Daoy (cell line): ENCODE data around the gene NLK. TPM values are rescaled to one million over a fixed set of nuclear protein-coding genes. Genes with fewer than 3 reads are reported as not detected.
"Not testable (repeated sequence)": the region's sequence is repeated elsewhere in the genome, so short reads cannot be mapped to it uniquely, and the experiment has no call there.

Experiments used
- DNase-seq: peaks from one replicate; pipeline ENCODE4 v3.0.0-alpha.2; 2015; ENCODE audit warnings: low read depth
- total RNA-seq: library from RNA; depleted of rRNA; stranded (reverse); fragments of >200 nt; shearing (Covaris generic); gene quantifications from 2 replicates; pipeline ENCODE4 v1.2.3, GENCODE V29; 2014; rRNA removed

NLK gene
- total RNA-seq = 15.8 and 20.4 TPM in 2 replicates

DNA sequence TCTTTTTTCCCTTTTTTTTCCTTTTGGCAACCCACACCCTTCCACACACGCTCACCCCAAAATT, at the start of gene NLK:
NLK (plus strand) TSS at position 21 of the 64 bp plus-strand sequence. CDS start 197 bp downstream, outside the sequence.
- no peak for DNase-seq

DNA sequence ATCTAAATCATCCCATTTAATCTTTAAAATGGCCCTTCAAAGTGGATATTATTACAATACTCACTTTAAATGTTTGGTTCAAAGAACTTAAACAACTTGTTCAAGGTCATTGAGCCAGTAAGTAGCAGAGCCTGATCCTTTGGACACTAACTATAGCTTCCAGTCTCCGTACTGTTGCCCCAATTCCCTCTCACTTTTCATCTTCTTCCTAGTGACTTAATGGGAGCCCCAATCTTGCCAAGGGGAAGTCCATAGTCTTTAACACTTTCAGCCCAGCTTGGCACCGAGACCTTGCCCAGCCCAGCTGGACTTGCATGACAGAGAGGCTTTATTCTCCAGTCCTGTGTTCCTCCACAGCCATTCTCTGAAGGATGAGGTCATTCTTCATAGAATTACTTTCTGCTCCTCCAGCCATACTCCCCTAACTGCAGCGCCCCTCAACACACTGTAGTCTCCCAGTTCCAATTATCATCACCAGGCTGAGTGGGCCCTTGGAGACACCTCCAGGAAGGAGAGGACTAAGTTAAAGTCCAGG, 49.2 kb upstream of the NLK start:
- no peak for DNase-seq

DNA sequence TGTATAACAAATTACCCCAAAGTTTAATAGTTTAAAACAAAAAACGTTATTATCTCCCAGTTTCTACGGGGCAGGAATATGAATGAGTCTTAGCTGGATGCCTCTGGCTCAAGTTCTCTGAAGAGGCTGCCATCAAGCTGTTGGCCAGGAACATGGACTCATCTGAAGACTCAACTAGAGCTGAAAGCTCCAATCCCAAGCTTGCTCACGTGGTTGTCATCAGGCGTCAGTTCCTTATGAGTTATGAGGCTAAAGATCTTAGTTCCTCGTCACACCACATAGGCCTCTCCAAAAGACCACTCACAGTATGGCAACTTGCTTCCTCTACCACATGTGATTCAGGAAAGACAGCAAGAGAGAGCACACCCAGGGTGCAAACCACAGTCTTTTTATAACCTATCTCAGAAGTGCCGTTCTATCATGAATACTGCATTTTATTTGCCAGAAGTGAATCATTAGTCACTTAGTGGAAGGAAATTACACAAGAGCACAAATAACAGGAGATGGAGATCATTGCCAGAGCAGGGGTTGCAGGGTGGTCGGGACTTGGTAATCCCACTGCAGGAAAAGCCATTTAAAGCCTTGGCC, 48.7 kb upstream of the NLK start:
- DNase-seq = no peak

DNA sequence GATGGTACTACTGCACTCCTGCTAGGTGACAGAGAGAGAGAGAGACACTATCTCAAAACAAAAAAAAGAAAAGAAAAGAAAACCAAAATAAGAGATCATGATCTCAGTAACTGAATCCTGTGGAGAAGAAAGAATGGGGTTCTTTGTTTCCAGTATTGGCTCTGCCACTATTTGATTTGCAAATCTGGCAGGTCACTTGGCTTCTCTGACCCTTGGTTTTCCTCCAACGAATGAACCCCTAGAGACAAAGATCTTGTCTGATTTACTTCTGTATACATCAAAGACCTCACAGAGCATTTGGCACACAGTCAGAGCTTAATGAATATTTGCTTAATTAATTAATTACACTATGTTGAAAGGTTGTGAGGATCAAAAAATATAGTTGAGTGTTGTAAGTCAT, 47.9 kb upstream of the NLK start:
- DNase-seq = no peak

DNA sequence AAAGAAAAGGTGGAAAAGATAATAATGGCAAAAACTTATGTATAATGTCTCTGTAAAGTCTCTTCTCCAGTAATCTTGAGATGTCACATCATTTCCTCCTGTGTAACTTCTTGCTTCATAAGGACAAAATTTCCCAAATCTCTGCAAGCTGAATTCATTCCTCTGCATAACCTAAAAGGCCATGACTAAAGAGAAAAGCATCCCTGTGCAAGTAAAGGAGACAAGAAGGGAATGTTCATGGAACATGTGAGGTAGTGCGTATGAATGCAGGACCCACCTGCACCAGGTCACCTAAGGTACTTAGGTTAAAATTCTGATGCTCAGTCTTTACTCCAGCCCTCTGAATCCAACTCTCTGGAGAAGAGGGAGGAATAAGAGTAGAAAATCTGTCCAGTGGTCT, 46.9 kb upstream of the NLK start:
- no peak for DNase-seq

DNA sequence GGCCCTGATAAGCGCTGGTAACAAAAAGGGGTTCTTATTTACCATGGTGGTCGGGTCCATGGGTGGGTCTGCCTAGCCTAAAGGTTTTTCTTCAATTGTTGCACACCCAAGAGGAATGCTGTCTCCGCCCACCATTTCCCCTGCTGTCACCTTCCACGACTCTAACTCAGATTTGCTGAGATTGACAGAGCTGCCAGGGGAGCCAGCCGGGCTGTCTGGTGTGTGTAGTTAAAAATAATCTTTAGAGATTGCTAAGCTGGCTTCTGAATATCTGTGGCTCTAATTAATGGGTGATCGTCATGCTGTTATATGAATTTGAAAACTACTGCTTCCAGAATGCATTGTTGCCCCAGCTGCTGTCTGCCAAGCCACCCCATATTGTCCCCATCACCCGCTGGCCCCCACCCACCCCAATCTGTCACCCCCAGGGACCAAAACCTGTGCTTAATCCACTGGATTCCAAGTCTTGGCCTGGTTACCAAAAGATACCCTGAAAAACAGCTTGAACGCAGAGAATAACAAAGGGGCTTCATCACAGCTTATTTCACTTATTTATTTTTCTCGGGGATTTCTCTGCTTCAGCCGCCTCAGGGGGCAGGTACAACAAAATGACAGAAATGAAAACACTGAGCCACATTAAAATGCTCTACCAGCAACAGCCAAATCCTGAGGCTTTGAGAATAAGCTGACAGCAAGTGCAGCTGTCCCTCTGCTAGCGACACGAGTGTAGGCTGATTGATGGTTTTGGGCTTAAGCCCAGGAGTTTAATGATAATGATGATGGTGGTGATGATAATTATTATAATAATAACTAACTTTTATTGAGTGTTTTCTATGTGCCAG, 46.1 kb upstream of the NLK start:
- no peak for DNase-seq

DNA sequence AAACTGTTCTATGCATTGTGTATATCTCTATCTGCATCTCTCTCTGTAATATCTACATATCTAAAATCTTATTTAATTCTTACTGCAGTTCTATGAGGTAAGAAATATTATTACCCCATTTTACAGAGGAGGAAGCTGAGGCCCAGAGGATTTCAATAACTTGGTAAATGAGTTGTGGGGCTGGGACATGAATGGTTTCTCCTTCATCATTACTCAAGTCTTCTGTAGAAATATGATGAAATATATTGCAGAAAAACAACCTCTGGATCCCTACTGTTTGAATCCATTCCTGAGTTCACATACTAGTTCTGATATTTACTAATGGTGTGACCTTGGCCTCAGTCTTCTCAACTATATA, 45.5 kb upstream of the NLK start:
- DNase-seq = no peak

DNA sequence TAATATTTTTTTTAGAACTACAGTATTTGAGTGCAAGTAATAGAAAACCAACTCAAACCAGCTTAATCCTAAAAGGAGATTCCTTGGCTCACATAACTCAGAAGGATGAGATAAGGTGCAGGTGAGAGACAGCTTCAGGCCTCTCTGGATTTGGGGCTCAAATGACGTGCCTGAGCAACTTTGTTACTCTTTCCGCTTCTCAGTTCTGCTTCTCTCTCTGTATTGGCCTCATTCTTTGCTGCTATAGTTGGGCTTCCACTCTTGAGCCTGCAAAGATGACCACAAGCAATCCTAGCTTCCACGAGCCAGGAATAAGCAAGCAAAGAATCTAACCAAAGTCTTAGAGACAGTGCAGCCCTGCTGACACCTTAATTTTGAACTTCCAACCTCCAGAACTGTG, 45.0 kb upstream of the NLK start:
- DNase-seq = no peak

DNA sequence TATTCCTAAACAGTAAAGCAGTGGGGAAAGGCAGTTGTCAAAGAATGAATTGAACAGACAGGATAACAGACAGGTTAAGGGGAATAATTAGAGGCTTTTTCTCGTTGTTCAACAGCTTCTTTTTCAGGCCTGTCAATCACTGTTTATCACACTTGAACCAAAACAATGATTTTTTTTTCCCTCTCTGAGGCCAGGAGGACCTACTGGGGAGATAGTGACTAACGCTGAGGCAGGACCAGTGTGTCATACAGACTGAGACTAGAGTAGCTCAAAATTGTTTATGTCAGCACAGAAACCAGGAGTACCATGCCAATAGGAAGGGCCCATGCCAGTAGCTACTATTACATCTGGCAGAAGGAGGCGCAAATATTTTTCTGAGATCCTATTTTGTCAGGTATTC, 41.3 kb upstream of the NLK start:
- DNase-seq = no peak

DNA sequence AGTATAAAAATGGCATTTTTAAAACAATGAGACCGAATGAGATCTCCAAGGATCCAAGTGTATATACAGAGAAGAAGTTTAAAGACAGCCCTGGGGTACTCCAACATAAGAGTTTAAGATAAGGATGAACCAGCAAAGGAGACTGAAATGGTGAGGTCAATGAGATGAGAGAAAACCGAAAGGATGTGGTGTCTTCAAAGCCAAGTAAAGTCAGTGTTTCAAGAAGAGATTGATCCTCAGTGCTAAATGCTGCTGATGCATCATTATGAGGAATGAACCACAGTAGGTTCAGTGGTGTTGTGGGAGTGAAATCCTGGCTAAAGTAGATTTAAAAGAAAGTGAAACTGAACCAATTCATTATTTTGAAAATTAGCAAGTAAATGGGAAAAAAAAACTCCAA, 38.1 kb upstream of the NLK start:
- DNase-seq = no peak

DNA sequence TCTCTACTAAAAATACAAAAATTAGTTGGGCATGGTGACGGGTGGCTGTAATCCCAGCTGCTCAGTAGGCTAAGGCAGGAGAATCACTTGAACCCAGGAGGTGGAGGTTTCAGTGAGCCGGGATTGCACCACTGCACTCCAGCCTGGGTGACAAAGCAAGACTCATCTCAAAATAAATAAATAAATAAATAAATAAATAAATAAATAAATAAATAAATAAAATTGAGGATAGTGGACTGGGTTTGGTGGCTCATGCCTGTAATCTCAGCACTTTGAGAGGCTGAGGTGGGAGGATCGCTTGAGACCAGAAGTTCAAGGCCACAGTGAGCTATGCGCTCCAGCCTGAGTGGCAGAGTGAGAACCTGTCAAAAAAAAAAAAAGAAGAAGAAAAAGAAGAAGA, 34.6 kb upstream of the NLK start:
- not testable (repeated sequence) for DNase-seq

DNA sequence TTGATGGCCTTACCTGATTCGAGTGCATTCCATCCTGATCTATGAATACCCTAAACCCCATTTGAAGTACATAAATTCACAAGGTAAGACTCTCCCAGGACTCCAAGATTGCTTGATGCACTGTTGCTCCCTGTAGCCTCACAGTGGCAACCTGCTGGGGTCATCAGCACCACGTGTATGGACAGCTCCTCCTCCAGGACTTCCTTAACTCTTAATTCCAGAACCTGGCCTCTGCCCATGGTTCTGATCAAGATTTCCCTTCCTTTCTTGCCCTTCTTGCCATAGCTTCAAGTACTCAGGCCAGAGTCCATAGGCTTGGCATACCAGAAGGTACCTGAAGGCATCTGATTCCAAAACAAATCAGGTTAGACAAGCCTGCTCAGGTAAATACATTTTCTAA, 34.0 kb upstream of the NLK start:
- peak; percentile 31 for DNase-seq

DNA sequence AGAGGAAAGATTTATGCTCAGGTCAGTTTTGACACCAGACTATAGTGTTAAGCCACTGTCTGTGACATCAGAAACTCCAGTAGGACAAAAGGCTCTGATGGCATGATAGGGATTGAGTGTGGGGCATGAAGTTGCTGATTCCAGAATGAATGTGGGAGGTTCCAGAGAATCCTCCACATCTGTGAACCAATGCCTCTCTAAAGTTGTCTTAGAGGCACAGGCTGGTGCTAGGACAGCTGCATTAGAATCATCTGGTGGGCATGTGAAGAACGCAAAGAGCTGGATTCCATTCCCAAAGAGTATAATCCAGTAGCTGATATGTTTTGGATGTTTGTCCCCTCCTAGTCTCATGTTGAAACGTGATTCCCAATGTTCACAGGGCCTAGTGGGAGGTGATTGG, 32.1 kb upstream of the NLK start:
- DNase-seq = no peak

DNA sequence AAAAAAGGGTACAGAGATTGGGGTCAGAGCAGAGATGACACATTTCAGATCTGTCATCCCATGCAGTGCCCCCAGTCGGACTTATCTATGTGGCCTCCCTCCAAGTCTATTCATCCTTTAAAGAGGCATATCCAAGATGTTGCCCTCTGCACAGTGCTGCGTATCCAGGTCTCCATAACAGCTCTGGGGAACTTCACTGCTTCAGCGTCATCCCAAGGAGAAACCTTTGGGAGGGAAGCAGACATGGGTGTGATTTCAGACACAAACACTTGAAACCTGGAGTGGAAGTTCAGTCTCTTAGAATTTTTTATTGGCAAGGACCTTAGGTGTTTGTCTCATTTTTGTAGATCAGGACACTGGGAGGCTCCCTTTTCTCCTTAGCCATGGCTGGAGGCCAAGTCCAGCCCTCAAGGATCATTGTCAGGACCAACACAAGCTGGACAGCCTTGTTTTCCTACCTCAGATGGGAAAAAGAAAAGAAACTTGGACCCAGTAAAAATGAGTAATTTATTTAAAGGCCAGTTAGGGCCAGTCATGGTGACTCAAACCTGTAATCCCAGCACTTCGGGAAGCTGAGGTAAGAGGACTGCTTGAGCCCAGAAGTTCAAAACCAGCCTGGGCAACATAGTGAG, 23.9 kb upstream of the NLK start:
- DNase-seq = peak; percentile 19

DNA sequence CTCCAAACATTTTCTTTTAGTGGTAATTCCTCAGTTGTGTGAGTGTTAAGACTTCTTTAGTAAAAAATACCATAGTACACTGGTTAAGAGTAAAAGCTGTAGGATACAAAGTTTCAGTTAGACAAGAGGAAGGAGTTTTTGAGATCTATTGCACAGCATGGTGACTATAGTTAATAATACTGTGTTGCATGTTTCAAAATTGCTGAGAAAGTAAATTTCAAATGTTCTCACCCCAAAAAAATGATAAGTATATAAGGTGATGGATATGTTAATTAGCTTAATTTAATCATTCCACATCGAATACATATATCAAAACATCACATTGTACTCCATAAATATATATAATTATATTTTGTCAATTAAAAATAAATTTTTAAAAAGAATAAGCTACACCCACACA, 22.0 kb upstream of the NLK start:
- DNase-seq = no peak

DNA sequence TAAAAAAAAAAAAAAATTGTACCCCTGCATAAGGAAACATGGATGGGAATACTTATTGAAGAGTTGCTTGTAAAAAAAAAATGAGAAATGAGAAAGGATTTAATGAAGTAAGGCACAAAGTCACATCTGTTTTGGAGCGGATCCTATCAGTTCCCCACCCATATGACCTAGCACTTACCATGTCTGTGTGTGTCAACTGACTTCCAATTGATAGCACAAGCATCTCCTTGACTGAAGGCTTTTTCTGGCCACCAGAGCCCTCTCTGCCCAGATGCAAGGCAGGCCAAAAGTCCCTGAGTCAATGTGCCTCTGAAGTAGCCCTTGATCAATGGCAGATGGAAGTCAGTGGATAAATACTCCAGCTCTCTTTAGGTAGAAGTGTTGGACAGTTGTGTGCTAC, 13.4 kb upstream of the NLK start:
- no peak for DNase-seq

DNA sequence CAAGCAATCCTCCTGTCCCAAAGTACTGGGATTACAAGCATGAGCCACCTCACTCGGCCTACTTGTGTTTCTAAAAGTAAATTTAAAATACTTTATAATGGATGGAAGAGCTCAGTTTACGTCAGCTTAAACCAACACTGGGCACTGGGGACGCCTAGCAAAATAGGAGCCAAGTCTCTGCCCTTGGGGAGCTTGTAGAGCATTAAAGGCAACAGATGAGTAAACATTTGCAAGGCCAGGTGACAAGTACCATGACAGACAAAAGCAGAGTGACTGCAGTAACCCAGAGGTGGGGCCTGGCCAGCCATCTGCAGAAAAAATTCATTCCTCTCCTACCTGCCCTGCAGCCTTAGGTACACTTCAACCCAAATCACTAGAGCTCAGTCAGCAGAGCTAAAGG, 12.1 kb upstream of the NLK start:
- no peak for DNase-seq

DNA sequence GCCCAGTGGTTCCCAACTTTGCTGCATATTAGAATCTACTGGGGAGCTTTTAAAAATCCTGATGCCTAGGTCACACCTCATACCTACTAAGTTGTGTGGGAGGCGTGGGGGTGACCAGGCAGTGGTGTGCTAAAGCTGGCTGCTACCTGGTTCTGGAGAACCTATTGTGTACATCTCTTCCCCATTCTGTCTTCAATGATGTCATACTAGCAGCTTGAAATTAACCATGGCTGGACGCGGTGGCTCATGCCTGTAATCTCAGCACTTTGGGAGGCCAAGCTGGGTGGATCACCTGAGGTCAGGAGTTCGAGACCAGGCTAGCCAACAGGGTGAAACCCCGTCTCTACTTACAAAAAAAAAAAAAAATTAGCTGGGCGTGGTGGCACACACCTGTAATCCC, 11.3 kb upstream of the NLK start:
- DNase-seq = no peak

DNA sequence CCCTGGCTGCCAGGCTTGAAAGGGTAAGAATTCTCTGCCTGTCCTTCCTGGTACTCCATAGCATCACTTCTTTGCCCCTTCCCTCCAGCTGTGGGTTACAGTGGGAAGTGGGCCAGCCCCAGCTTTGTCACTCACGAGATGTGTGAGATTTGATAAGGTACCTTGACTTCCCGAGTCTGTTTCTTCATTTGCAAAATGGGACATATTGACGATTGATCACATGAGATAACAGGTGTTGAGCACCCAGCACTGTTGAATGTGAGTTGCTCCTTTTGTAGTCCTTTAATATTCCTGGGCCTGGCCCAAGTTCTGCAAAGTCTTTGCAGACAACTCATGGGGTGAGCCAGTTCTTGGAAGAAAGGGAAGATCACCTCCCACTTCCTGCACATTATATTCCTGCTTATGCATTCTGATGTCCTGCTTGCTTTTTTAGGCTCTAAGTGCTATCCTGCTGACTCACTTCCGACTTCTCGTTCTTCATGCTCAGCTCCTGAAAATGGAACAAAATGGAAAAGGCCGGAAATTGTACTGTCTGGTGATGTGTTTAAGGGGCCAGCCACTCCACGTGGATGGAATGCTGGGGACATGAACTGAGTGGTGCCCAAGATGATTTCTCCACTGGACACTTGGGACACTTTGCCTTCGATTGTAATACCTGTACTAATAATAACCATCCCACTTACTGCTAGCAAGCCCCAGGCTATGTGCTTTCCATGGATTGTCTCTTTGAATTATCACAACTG, 8.3 kb upstream of the NLK start:
- DNase-seq = peak; percentile 84

DNA sequence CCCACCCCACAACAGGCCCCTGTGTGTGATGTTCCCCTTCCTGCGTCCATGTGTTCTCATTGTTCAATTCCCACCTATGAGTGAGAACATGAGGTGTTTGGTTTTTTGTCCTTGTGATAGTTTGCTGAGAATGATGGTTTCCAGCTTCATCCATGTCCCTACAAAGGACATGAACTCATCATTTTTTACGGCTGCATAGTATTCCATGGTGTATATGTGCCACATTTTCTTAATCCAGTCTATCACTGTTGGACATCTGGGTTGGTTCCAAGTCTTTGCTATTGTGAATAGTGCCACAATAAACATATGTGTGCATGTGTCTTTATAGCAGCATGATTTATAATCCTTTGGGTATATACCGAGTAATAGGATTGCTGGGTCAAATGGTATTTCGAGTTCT, 7.0 kb upstream of the NLK start:
- not testable (repeated sequence) for DNase-seq

DNA sequence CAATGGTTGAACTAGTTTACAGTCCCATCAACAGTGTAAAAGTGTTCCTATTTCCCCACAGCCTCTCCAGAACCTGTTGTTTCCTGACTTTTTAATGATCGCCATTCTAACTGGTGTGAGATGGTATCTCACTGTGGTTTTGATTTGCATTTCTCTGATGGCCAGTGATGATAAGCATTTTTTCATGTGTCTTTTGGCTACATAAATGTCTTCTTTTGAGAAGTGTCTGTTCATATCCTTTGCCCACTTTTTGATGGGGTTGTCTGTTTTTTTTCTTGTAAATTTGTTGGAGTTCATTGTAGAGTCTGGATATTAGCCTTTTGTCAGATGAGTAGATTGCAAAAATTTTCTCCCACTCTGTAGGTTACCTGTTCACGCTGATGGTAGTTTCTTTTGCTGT, 6.6 kb upstream of the NLK start:
- not testable (repeated sequence) for DNase-seq

DNA sequence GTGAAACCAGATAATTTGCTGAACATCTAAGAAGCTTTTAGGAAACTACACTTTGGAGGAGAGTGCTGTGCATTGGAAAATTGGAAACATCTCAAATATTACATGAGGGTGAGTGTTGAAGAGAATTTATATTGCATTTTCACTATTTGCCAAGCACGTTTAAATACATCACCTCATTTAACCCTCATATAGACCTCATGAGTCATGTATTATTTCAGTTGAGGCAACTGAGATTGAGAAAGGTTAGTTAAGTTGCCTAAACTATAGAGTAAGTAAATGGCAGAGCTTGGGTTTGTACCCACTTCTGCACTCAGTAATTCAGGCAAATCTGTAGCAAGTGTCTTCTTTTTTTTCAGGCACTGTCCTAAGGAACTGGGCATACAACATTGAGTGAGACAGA, 3.7 kb upstream of the NLK start:
- no peak for DNase-seq

DNA sequence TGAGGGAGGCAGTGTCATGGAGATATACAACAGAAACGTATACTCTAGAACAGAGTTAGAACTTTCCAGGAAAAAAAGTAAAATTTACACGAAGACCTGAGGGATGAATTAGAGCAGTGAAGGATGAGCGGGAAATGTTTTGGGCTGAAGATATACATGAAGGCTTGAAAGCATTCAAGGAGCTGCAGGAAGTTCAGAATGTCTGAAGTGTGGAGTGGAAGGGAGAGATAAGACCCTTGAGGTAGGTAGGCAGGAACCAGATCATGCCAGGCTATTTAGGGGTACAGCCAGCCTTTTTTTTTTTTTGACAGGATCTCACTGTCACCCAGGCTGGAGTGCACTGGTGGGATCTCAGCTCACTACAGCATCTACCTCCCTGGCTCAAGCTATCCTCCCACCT, 3.2 kb upstream of the NLK start:
- no peak for DNase-seq
